GM18907 (cell line): ENCODE results near the gene FBXO44.
"Not testable (repeated sequence)": the region's sequence is repeated elsewhere in the genome, so short reads cannot be mapped to it uniquely, and the experiment has no call there.

Experiments used
- ATAC-seq: cut with Tn5 transposase; IDR thresholded peaks from one replicate; pipeline ENCODE4 v1.9.1; 2021; ENCODE audit warnings: mild to moderate bottlenecking, moderate library complexity; ENCODE audit not compliant: unreplicated experiment

FBXO44 gene

DNA sequence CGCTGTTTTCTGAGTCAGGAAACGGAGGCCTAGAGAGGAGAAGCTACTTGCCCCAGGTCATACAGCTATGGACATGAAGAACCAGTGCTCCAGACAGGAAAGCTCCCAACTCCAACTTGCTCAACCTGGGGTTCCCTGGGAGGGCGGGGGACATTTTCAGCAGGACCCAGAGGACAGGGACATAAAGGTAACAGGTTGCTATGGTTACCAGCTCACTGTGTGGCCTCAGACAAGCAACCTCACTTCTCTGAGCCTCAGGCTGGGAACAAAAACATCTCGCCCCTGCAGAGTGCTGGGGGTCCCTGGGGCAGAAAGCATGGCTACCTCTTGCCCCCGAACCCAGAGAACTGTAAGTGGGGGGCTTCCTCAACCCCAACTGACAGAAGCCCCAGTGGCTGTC lies 16.6 kb upstream of the FBXO44 start:
- ATAC-seq, result no peak

DNA sequence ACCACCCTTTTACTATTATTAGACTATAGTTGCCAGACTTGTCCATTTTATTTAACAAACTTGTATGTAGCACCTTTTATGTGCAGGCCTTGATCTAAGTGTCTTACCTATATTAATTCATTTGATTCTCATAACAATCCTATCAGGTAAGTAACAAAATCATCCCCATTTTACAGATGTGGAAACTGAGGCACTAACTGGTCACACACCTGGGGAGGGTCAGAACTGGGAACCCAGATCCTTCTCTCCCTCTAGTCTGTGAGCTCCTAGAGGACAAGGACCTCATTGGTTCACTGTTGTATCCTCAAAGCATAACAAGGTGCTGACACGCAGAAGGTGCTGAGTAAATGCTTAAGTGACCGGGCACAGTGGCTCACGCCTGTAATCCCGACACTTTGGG lies 15.3 kb upstream of the FBXO44 start:
- no peak for ATAC-seq

DNA sequence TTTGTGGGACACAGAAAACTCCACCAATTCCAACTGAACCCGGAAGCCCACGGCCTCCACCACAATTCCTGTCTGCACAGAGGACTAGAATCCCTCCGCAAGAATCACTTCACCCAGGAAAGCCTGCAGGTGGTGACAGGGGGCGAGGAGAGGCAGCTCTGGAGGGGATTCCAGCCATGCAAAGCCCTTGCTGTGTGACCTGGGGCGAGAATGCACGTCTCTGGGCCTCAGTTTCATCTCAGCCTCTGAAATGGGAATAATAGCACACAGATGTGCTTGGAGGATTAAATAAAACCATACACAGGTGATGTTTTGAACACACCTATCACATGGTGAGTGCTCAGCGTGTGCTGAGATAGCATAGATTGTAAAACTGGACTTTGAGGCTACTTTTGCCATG lies 14.6 kb upstream of the FBXO44 start:
- no peak for ATAC-seq

DNA sequence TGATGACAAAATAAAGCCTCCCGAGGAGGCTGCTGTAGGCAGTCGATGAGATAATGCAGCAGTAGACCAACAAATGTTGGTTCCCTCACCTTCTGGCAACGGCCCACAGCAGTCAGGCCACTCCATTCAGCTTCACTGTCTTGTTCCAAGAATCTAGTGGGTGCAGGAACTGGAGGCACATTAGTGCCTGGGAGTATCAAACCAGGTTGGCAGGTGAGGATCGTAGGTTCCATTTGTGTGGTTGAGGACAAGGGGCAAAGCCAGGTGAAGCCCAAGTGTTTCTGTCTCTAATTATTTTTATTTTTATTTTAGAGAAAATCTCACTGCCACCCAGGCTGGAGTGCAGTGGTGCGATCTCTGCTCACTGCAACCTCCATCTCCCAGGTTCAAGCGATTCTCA lies 13.7 kb upstream of the FBXO44 start:
- ATAC-seq, result no peak

DNA sequence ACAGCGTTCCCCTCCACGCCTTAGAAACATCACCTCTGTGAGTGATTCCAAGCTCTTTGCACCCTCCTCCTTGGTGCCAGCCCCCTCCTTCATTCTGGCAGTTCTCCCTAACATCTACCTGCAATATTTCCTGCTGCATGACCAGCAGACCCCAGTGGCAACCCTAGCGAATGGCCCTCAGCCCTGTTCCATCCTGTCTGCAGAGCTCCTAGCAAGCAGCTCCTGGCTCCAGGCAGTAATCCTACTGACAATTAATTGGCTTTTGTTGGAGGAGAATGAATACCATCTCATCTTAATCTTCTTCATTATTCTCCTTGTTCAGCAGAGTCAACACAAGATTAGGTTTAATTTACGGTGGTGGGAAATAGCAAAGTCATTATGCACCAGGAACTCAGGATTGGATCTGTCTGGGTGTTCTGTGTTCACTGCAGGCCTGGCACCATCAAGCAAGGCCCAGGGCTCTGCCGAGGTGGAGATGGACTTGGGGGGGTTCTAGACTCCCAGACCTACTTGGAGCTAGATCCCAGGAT lies 12.8 kb upstream of the FBXO44 start:
- ATAC-seq, result no peak

DNA sequence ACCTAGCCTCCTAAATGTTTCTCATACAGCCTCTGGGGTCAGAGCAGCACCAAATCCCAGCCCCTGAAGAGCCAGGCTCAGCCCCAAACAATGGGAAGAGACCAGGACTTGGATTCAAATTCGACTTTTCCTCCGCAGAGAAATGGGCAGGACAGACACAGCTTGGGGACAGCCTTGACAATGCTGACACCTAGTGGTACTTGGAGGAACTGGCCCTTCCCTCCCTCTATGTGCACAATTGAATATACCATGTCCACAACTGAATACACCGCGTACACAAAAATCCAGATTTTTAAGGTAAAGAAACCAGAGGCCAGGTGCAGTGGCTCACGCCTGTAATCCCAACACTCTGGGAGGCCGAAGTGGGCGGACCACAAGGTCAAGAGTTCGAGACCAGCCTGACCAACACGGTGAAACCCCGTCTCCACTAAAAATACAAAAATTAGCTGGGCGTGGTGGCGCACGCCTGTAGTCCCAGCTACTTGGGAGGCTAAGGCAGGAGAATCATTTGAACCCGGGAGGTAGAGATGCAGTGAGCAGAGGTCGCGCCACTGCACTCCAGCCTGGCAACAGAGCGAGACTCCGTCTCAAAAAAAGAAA lies 12.2 kb upstream of the FBXO44 start:
- not testable (repeated sequence) for ATAC-seq

DNA sequence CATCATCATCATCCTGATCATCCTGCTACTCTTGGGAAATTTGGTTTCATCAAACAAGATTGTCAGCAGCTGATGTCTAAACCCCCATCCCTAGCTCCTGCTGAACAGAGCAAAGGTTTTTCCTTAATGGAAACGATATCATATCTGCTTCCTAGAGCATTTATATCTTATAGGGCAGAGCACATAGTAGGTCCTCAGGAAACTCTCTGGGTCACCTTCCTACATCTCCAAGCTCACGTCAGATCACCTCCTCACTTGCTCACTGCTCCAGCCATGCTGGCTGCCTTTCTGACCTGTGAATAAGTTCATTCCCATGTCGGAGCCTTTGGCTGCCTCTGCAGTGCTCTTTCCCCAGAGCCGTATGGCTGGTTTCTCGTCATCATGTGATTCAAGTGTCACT lies 10.9 kb upstream of the FBXO44 start:
- no peak for ATAC-seq

DNA sequence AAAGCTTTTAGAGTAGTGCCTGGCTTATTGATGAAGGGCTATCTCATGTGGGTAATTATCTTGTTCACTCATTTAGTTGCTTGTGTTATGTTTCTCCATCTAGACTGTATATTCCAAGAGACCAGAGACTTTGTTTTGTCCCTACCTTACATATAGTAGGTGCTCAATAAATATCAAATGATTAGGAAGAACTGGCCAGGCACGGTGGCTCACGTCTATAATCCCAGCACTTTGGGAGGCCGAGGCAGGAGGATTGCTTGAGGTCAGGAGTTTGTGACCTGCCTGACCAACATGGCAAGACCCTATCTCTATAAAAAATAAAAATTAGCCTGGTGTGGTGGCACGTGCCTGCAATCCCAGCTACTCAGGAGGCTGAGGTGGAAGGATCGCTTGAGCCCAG lies 9.4 kb upstream of the FBXO44 start:
- no peak for ATAC-seq

DNA sequence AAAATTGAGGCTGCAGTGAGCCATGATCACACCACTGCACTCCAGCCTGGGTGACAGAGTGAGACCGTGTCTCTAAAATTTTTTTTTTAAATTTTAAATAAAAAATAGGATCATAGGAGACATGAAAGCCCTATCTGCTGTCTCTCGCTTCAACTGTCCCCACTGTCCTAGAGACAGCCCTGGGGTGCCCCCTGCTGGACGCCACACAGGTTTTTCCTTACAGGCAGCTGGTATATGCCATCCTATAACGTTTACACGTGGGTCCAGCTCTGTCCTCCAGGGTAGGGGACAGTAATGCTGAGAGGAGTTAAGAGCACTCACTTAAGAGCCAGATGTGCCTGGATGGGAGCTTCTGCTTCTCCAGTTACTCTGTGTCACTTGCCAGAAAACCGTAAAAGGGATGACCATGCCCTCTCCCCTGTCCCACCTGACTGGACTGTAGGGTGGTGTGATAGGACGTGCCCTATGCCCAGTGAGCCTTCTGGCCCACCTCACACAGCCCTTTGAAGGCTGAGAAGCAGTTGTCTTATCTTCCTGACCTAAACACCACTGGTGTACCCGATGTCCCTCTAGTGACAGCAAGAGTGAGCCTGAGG lies 8.9 kb upstream of the FBXO44 start:
- no peak for ATAC-seq

DNA sequence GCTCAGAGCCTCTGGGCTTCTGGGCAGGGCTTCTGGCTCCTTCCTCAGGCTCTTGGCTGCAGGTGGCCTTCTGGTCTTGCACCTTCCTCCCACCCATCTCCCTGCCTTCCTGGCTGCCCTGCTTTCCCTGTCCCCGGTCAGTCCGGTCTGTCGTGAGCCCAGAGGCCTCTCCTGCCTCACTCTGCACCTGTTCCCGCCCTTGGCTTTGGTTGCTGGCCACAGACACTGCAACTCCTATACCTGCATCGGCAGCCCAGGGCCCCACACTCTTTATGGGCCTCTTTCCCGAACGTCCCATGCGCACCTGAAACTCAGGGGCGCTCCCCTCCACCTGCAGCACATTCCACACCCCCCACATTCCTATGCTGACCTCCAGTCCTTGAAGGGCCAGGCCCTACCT lies 8.4 kb upstream of the FBXO44 start:
- ATAC-seq, result no peak

DNA sequence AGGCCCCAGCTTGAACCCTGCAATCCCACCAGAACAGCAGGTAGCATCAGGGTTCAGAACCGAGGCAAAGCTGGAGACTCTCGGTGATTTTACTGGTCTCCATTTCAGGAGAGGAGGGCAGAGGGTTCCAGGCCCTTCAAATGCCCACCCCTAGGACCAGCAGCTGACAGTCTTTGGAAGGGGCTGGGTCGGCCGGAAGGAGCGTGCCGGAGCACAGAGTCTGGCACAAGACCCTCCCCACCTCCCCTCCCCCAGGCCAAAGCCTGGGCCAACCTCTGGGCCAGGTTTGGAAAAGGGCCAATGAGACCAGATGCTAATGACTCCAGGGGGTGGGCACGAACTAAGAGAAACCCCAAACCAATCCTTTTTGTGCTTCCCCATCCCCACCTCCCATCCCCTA lies 7.3 kb upstream of the FBXO44 start:
- ATAC-seq, result no peak

DNA sequence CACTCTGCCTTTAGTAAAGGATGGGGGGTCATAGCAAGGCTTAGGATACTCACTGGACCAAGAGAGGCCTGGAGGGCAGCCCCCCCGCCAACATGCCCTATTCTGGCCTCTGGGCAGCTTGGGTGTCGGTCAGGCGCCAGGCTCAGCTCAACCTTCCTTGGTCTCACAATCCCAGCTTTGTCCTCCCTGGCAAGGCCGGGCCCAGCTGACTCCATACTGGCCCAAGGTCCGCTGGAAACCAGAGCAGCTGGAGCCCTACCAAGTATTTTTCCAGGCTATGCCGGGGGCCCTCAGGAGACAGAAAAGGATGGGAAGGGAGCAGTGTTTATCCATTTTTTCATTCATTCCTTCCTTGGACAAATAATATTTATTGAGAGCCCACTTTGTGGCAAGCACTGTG lies 6.6 kb upstream of the FBXO44 start:
- no peak for ATAC-seq

DNA sequence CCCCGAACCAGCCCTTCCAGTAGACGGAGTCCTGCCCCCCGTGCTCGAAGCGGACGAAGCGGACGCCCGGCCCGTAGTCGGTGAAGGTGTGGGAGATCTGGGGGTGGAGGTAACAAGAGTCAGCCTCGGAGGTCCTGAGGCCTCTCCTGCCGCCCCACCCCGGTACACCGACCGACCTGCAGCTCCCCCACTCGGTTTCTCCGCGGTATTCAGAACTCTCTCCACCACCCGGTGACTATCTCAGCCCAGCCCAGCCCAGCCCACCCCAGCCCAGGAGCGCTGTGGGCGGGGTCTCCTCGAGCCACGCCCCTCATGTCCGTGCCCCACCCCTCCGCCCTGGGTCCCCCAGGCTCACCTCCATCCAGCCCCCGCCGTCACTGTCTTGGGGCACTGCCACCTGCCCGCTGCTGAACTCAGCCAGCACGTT lies 5.9 kb upstream of the FBXO44 start:
- no peak for ATAC-seq

DNA sequence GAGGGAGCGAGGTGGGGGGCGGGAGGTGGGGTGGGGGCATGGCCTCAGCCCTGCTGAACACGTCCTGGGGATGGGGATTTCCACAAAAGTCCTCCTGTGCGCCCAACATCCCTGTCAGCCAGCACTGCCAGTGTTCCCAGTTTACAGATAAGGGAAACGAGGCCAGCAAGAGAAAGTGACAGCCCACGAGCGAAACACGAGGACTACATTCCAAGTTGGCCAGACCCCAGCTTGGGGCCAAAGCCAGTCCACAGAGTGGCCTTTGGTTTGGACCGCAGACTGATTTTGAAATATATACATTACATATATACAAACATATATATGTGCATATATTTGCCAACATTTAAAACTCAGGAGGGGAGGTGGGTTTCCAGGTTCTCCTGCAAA lies 5.4 kb upstream of the FBXO44 start:
- ATAC-seq, result no peak

DNA sequence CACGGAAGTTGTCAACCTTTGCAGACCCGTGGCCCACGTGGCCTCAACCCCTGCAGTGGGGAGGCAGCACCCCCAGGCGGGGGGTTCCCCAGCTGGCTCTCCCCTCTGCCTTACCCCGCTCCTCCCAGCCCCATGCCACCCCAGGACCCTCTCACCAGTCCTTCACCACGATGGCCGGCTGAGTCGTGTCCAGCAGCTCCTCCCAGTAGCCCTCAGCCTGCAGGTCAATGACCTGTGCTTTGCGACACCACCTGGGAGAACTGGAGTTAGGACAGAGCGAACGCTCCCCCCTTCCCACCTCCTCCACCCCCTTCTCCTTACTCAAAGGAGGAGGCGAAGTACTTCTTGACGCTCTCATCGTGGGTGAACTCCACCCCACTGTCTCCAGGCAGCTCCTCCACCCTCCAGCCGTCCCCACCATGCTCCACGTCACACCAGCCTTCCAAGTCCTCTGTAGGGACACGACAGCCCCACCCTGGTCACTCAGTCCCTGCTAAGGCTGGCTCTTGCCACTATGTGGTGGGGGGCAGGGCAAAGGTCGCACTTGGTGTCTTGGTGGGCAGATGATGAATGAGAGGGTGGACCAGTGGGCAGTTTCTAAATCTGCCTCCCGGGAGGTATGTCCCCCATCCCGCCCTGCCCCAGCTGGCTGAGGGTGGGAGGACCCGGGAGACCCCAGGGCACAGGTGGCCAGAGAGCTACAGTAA lies 4.9 kb upstream of the FBXO44 start:
- ATAC-seq, result no peak

DNA sequence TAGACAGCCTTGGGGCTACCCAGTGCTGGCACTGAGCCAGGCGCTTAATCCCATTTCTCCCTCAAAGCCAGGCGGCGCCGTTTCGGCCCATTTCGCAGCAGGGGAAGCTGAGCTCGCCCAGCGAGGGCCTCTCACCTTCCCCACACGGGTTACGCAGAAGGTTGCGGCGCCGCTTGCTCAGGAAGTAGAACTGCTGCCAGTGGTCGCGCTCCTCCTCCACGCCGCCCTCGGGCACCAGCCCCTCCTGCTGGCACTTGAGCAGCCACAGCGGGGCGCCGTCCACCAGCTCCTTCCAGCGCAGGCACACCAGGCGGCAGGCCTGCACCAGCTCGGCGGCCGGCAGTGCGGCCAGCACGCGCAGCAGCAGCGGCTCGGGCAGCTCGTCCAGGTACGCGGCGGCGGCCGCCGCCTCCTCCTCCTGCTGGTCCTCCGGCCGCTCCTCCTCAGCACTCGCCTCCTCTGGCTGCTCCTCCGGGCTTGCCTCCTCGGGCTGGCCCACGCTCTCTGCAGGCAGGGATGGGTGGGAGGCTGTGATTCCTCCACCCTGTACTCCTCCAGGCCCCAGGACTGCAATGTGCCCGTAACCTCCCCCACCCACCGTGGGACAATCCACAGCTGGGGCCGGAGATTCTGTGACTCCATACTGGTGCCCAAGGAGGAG lies 4.2 kb upstream of the FBXO44 start:
- no peak for ATAC-seq

DNA sequence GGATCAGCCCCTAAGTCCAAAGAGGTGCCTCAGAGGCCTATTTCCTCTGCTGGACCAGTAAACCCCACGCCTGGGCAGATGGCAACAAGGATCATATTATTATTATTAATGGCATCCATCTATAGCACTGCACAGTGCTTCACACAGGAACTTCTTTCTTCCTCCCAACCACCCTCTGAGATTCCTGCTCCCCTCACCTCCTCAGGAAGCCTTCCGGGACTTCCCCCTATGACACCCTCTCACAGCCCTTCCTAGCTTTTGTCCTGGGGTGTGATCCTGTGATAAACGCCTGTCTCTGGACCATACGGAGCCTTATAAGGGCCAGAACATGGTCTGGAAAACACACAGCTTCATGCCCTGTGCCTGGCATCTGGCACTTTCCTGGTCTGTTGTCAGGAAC lies 3.7 kb upstream of the FBXO44 start:
- ATAC-seq, result no peak

DNA sequence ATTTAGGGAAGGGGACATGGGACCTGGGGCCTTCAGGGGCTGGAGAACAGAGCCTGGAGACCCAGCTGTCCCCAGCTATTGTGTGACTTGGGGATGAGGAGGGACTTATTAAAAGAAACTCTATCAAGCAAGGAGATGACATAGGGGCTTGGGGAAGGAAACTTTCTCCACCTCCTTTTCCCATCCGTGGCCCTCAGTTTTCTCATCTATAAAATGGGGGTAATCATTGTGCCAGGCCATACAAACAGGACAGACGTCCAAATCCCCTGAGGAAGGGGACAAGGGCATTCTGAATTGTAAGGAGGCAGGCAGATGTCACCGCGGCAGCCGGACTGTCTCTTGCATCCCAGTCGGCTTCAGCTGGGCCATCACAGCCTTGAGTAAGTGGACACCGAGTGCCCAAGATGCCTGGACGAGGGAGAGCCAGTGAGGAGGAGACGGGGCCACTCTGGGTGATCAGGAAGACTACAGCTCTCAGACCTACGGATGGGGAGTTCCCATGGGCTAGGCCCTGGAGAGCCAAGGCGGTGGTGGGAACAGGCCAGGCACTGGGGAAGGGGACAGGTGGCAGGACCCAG lies 2.4 kb upstream of the FBXO44 start:
- ATAC-seq, result no peak

DNA sequence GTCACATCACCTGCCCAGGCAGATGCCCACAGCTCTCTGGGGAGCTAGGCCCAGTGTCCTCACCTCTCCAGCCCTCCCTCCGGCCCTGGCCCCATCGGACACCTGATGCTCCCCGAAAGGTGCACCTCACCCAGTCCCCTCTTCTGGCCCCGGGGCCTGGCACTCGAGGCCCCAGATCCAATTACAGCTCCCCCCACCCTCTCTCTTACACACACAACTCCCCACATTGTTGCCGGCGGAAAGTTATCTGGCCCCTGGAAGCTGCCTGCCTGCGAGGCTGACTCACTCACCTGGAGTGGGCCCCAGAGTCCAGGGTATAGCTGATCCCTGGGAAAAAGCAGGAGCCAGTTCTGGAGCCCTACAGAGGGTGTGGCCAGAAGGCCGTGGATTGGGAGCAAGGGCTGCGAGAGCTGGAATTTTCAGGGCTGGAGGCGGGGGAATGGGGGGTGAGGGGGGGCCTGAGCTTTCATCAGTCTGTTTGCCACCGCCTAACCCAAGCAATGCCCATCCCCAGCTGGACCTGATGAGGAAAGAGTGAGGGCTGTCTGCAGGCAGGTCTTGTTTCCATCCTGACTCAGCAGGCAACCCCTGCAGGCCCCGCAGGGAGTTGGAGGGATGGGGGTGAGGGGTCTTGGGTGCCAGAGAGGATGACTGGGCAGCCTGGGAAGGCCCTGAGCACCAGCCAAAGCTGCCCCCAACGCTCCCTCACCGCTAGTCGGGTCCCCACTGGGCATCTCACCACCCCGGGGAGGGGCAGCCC lies 1.4 kb upstream of the FBXO44 start:
- ATAC-seq, result no peak

DNA sequence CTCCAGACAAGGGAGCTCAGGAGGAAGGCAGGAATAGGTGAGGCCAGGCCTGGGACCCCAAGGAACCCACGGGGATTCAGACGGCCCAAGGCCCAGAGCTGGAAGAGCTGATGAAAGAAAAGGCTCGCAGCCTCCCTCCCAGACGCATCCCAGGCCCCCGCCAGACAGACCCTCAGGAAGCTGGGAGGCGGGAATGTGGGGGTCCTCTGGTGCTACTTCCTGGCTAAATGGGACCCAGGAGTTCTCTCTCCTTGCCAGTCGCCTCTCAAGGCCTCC lies 878 bp upstream of the FBXO44 start:
- ATAC-seq, result no peak
